Kidney epithelial cell (primary cell): ENCODE results near the gene SETD7. TPM values are rescaled to one million over a fixed set of nuclear protein-coding genes. Genes with fewer than 3 reads are reported as not detected.

Source experiments
- DNase-seq: peaks from one replicate; pipeline ENCODE4 v3.0.0-alpha.2; 2010; ENCODE audit warnings: low read depth
- H3K27me3 ChIP-seq: 2 replicates; pipeline ENCODE4 v1.6.0; 2011; ENCODE audit warnings: low read length; ENCODE audit not compliant: control insufficient read depth, insufficient read depth
- H3K36me3 ChIP-seq: 2 replicates; pipeline ENCODE4 v1.5.1; 2011; ENCODE audit warnings: low read length; ENCODE audit not compliant: control insufficient read depth, insufficient read depth
- H3K4me3 ChIP-seq: 2 replicates; pipeline ENCODE4 v1.5.1; 2011; ENCODE audit warnings: low read depth, mild to moderate bottlenecking, control low read depth, low read length
- total RNA-seq: library from RNA; depleted of rRNA; stranded (reverse); fragments of >200 nt; gene quantifications from 2 replicates; pipeline ENCODE4 v1.2.3, GENCODE V29; 2015
- TF ChIP-seq, protein P1 (sequence below): IDR thresholded peaks from 2 replicates; pipeline ENCODE4 v1.5.1; 2011; ENCODE audit warnings: mild to moderate bottlenecking, moderate library complexity, low read length, control low read depth, inconsistent platforms; ENCODE audit not compliant: insufficient read depth, poor library complexity, severe bottlenecking

SETD7 gene
- total RNA-seq, 1 donor from 2014 or later = 37.7 TPM

DNA sequence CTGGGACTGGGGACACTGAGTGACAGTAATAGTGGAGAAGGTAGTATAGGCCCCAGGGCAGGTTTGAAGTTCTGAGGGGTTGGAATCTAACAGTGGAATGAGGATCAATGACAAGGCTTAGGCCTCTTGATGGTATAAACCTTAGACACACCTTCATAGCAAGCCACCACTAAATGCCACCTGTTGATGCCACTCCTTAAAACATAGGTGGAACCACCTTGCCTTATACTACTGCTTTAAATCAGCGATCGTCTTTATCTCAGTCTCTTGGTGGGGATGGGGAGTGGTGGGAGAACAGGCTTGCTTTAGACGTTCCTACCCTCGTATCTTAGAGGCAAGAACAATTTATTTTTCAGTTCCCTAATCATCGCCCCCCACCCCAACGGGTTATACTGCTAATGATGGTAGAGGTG, 100.9 kb downstream of the SETD7 start:
- DNase-seq = no peak
- Histone ChIP-seq H3K4me3 (peak overlapping the region; percentile 67), H3K36me3 (no peaks in the 10 kb centered on the region), H3K27me3 (no peaks in the 10 kb centered on the region)
- TF ChIP-seq, protein P1, sequence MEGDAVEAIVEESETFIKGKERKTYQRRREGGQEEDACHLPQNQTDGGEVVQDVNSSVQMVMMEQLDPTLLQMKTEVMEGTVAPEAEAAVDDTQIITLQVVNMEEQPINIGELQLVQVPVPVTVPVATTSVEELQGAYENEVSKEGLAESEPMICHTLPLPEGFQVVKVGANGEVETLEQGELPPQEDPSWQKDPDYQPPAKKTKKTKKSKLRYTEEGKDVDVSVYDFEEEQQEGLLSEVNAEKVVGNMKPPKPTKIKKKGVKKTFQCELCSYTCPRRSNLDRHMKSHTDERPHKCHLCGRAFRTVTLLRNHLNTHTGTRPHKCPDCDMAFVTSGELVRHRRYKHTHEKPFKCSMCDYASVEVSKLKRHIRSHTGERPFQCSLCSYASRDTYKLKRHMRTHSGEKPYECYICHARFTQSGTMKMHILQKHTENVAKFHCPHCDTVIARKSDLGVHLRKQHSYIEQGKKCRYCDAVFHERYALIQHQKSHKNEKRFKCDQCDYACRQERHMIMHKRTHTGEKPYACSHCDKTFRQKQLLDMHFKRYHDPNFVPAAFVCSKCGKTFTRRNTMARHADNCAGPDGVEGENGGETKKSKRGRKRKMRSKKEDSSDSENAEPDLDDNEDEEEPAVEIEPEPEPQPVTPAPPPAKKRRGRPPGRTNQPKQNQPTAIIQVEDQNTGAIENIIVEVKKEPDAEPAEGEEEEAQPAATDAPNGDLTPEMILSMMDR = no peak

DNA sequence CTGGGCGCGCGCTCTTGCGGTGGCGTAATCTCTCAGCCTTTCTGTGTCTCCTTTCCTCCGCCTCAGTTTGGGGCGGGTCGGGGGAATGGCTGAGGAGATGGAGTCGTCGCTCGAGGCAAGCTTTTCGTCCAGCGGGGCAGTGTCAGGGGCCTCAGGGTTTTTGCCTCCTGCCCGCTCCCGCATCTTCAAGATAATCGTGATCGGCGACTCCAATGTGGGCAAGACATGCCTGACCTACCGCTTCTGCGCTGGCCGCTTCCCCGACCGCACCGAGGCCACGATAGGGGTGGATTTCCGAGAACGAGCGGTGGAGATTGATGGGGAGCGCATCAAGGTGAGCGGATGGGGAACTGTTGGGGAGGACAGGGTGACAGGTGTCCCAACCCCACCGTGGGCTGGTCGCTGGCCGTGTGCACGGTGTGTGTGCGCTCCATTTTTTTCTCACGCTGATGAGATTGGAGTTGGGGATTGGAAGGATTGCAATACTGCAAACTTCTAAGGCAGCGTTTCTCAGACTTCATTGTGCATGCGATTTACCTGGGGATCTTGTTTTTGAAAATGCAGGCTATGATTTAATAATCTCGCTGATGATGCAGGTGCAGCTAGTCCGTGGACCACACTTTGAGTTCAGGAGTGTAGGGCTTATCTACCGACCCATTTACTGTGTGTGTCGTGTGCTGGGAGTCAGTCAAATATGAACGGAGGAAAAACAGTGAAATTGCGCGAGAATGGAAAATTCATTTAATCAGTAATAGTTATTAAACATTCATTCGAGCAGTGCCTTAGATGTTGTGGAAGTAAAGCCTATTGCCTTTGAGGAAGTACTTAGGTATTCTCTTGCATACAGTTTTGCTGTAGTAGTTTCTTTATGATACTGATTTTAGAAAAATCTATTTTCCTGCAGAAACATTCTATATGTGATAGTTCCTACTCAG, 101.6 kb downstream of the SETD7 start, which contains the start of gene RAB33B:
Gene RAB33B, plus strand, starts transcription at position 11 of the 935 bp plus-strand sequence. Its CDS starts 75 bp downstream, at position 86.
- TF ChIP-seq, protein P1 = no peak
- Histone ChIP-seq H3K36me3 (no peaks in the 10 kb centered on the region), H3K27me3 (no peaks in the 10 kb centered on the region), H3K4me3 (peak within 1 kb of the TSS; percentile 67)
- DNase-seq = no peak

DNA sequence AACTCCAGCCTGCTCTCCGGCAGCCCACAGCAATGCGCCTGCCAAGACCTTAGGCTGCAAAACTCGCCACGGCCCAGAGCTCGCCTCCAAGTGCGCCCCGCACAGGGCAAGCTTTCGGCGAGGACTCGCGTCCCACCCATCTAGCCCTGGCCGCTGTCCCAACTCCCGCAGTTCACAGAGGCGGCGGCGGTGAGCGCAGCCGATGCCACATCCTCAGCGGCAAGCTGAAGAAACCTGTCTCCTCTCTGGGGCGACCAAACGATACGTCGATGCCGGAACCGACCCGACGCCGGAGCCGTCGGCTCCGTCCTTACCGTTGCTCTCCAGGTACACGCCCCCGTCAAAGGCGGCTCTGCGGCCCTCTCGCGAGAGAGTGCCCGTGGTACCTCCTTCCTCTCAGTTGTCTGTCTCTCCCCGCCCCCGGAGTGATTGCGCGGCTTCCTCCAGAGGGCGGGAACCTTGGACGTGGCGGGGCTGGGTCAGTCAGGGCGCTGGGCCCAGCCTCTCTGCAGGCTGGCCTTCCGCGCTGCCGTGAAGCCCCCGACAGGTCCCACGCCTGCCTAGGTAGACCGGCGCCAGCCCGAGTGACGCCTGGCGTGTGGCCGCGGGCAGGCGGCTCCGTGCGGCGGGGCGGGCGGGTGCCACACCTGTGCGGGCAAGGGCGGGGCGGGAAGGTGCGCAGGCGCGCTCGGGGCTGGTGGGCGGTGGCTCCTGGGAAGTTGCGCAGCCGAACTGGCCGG, 102.5 kb downstream of the SETD7 start:
- DNase-seq = peak; percentile 87
- no peaks in the 10 kb centered on the region for H3K27me3 ChIP-seq
- peak overlapping the region; percentile 67 for H3K4me3 ChIP-seq
- TF ChIP-seq, protein P1 = no peak
- H3K36me3 ChIP-seq = no peaks in the 10 kb centered on the region

DNA sequence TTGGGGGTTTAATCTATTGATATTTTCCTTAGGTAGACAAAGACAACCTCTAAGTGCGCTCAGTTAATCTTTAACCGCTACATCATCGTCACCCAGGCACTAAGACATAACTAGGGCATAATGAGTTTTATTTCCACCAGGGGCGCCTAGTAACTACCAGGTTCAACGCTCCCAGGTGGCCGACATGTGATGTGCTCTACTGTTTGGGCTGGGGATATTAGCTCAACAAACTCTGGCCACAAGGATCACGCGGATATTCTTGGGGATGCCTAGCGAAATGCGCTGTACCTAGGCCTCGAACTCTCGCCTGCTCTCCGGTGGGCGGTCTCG, 103.0 kb downstream of the SETD7 start:
- H3K36me3 ChIP-seq = no peaks in the 10 kb centered on the region
- TF ChIP-seq, protein P1 = peak; percentile 53
- peak; percentile 72 for DNase-seq
- no peaks in the 10 kb centered on the region for H3K27me3 ChIP-seq
- peak overlapping the region; percentile 67 for H3K4me3 ChIP-seq

DNA sequence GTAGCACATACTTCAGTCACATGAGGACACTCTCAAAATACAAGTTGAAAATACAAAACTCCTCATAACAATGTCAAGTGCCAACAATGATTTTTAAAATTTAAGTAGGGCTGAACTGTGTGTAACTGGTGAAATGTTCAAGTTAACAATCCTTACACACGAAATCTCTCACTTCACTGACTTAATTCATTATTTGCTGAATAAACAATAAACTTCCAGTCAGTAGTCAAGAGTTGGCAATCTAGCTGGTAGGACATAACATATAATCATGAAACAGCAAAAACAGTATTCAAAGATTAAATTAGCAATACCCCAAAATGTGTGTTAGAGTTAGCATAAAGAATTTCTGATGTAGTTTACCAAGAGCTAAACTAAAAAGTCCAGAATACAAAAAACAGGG, 104.0 kb downstream of the SETD7 start:
- no peaks in the 10 kb centered on the region for H3K36me3 ChIP-seq
- H3K27me3 ChIP-seq = no peaks in the 10 kb centered on the region
- DNase-seq = no peak
- no peak overlapping the region for H3K4me3 ChIP-seq
- TF ChIP-seq, protein P1 = no peak
